HEK293 (cell line): ENCODE data around the gene STEAP1.

Source experiments
- CTCF ChIA-PET: fragments of 350-600 bp; formaldehyde crosslinking; extraction: SDS; loops from one replicate; lab custom pipeline; 2021; ENCODE audit warnings: antibody characterized with exemption; lab: Yijun Ruan, JAX
- POLR2A ChIA-PET: fragments of 300-600 bp; formaldehyde crosslinking; extraction: SDS; loops from one replicate; lab custom pipeline; 2020; ENCODE audit warnings: antibody characterized with exemption, inconsistent platforms; lab: Yijun Ruan, JAX
- H3K27ac ChIP-seq: fragments of 200-500 bp; sonication (Bioruptor generic); 2 replicates; pipeline ENCODE4 v1.5.1; 2014; ENCODE audit warnings: low read depth, low read length, control low read depth, inconsistent platforms; ENCODE audit errors: extremely low read depth
- H3K36me3 ChIP-seq, 2 experiments: fragments of 200-500 bp in 1 of 2; sonication (Bioruptor generic) in 1 of 2; 1 replicate in 1 of 2; 2 replicates in 1 of 2; pipeline ENCODE4 v1.5.1; 2014 to 2017; ENCODE audit warnings: inconsistent platforms in 2 of 2, low read length in 2 of 2; ENCODE audit not compliant: control insufficient read depth in 2 of 2, insufficient read depth in 1 of 2
- H3K4me1 ChIP-seq: fragments of 200-500 bp; sonication (Bioruptor generic); 2 replicates; pipeline ENCODE4 v1.5.1; 2014; ENCODE audit warnings: mild to moderate bottlenecking, low read length, inconsistent platforms; ENCODE audit not compliant: control insufficient read depth, insufficient read depth
- H3K4me3 ChIP-seq: 2 replicates; pipeline ENCODE4 v1.5.1; 2011; ENCODE audit warnings: low read depth, mild to moderate bottlenecking, control low read depth, low read length, moderate library complexity
- H3K9me3 ChIP-seq: fragments of 200-500 bp; sonication (Bioruptor generic); 2 replicates; pipeline ENCODE4 v1.5.1; 2014; ENCODE audit warnings: low read depth, low read length, inconsistent platforms; ENCODE audit not compliant: control insufficient read depth, insufficient read depth
- BCL6B ChIP-seq: fragments of 450-650 bp; formaldehyde crosslinking; IDR thresholded peaks from 2 replicates; pipeline ENCODE4 v1.5.1; 2017; ENCODE audit warnings: missing biosample characterization, missing genetic modification characterization
- FEZF1 ChIP-seq: fragments of 450-650 bp; formaldehyde crosslinking; IDR thresholded peaks from 2 replicates; pipeline ENCODE4 v1.5.1; 2016; ENCODE audit warnings: missing biosample characterization, missing genetic modification characterization
- GFI1B ChIP-seq: fragments of 450-650 bp; formaldehyde crosslinking; IDR thresholded peaks from 2 replicates; pipeline ENCODE4 v1.5.1; 2016; ENCODE audit warnings: missing biosample characterization, missing genetic modification characterization
- GLIS1 ChIP-seq: fragments of 450-650 bp; formaldehyde crosslinking; IDR thresholded peaks from 2 replicates; pipeline ENCODE4 v1.5.1; 2016; ENCODE audit warnings: missing biosample characterization, missing genetic modification characterization
- HOXD13 ChIP-seq: sonication (generic); formaldehyde crosslinking; IDR thresholded peaks from 2 replicates; pipeline ENCODE4 v1.8.0; 2022; ENCODE audit warnings: missing genetic modification reagents, borderline replicate concordance
- MEIS1 ChIP-seq: sonication (generic); formaldehyde crosslinking; IDR thresholded peaks from 2 replicates; pipeline ENCODE4 v1.8.1; 2022; ENCODE audit warnings: missing genetic modification reagents, mild to moderate bottlenecking, borderline replicate concordance
- MZF1 ChIP-seq: fragments of 450-650 bp; formaldehyde crosslinking; IDR thresholded peaks from 2 replicates; pipeline ENCODE4 v1.5.1; 2017; ENCODE audit warnings: missing biosample characterization, missing genetic modification characterization, borderline replicate concordance
- ZIC2 ChIP-seq: fragments of 450-650 bp; formaldehyde crosslinking; IDR thresholded peaks from 2 replicates; pipeline ENCODE4 v1.5.1; 2016; ENCODE audit warnings: missing biosample characterization, missing genetic modification characterization
- ZNF10 ChIP-seq: fragments of 450-650 bp; formaldehyde crosslinking; IDR thresholded peaks from 2 replicates; pipeline ENCODE4 v1.5.1; 2017; ENCODE audit warnings: missing biosample characterization, missing genetic modification characterization
- ZNF112 ChIP-seq: fragments of 450-650 bp; formaldehyde crosslinking; IDR thresholded peaks from 2 replicates; pipeline ENCODE4 v1.5.0; 2017; ENCODE audit warnings: missing biosample characterization, missing genetic modification characterization
- ZNF324 ChIP-seq: fragments of 450-650 bp; formaldehyde crosslinking; IDR thresholded peaks from 2 replicates; pipeline ENCODE4 v1.5.1; 2016; ENCODE audit warnings: missing biosample characterization, missing genetic modification characterization
- ZNF341 ChIP-seq: fragments of 450-650 bp; formaldehyde crosslinking; IDR thresholded peaks from 2 replicates; pipeline ENCODE4; 2016; ENCODE audit warnings: low read depth, missing biosample characterization, missing genetic modification characterization
- ZNF423 ChIP-seq: fragments of 450-650 bp; formaldehyde crosslinking; IDR thresholded peaks from 2 replicates; pipeline ENCODE4 v1.5.1; 2016; ENCODE audit warnings: missing biosample characterization, missing genetic modification characterization
- ZNF48 ChIP-seq: fragments of 450-650 bp; formaldehyde crosslinking; IDR thresholded peaks from 2 replicates; pipeline ENCODE4 v1.5.1; 2016; ENCODE audit warnings: missing biosample characterization, missing genetic modification characterization
- ZNF501 ChIP-seq: fragments of 450-650 bp; formaldehyde crosslinking; IDR thresholded peaks from 2 replicates; pipeline ENCODE4 v1.5.1; 2016; ENCODE audit warnings: missing biosample characterization, missing genetic modification characterization
- ZNF621 ChIP-seq: fragments of 450-650 bp; formaldehyde crosslinking; IDR thresholded peaks from 2 replicates; pipeline ENCODE4 v1.5.1; 2017; ENCODE audit warnings: missing biosample characterization, missing genetic modification characterization
- ZNF664 ChIP-seq: fragments of 450-650 bp; formaldehyde crosslinking; IDR thresholded peaks from 2 replicates; pipeline ENCODE4 v1.5.1; 2016; ENCODE audit warnings: missing biosample characterization, missing genetic modification characterization
- ZNF670 ChIP-seq: fragments of 450-650 bp; formaldehyde crosslinking; IDR thresholded peaks from 2 replicates; pipeline ENCODE4 v1.5.1; 2016; ENCODE audit warnings: missing biosample characterization, missing genetic modification characterization, low read depth
- ZNF677 ChIP-seq: fragments of 450-650 bp; IDR thresholded peaks from 2 replicates; pipeline ENCODE4 v1.5.0; 2018; ENCODE audit warnings: missing biosample characterization, mild to moderate bottlenecking, missing genetic modification characterization, moderate library complexity
- ZNF792 ChIP-seq: fragments of 450-650 bp; formaldehyde crosslinking; IDR thresholded peaks from 2 replicates; pipeline ENCODE4 v1.5.1; 2016; ENCODE audit warnings: missing biosample characterization, missing genetic modification characterization
- ZSCAN30 ChIP-seq: fragments of 450-650 bp; IDR thresholded peaks from 2 replicates; pipeline ENCODE4 v1.5.1; 2018; ENCODE audit warnings: missing biosample characterization, mild to moderate bottlenecking, missing genetic modification characterization, moderate library complexity
- TF ChIP-seq, protein P1 (sequence below): fragments of 450-650 bp; formaldehyde crosslinking; IDR thresholded peaks from 2 replicates; pipeline ENCODE4 v1.5.1; 2017; ENCODE audit warnings: missing biosample characterization, missing genetic modification characterization

Gene STEAP1

DNA sequence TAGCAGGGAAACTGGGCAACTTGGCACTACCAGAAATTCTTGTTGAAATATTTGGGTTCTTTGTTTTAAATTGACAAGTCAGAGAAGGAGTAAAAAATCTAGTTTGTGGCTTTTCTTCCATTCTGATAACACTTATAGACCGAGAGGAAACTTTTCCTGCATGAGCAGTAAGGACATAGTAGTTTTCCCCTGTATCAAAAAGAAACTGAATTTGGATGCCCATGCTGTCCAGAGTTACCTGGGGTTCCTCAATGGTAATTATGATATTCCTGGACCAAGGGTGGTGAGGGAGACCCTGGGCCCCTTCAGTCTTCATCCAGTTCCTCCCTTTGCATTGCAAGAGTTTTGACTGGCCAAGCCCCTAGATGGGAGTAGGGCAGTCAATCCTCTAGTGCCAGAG is 37.4 kb downstream of the STEAP1 start (continued):
- TF ChIP-seq ZNF677 (tag by site-specific recombination) = no peak
- no peak for TF ChIP-seq ZNF324 (tag by site-specific recombination)
- TF ChIP-seq ZNF792 (tag by site-specific recombination) = no peak

DNA sequence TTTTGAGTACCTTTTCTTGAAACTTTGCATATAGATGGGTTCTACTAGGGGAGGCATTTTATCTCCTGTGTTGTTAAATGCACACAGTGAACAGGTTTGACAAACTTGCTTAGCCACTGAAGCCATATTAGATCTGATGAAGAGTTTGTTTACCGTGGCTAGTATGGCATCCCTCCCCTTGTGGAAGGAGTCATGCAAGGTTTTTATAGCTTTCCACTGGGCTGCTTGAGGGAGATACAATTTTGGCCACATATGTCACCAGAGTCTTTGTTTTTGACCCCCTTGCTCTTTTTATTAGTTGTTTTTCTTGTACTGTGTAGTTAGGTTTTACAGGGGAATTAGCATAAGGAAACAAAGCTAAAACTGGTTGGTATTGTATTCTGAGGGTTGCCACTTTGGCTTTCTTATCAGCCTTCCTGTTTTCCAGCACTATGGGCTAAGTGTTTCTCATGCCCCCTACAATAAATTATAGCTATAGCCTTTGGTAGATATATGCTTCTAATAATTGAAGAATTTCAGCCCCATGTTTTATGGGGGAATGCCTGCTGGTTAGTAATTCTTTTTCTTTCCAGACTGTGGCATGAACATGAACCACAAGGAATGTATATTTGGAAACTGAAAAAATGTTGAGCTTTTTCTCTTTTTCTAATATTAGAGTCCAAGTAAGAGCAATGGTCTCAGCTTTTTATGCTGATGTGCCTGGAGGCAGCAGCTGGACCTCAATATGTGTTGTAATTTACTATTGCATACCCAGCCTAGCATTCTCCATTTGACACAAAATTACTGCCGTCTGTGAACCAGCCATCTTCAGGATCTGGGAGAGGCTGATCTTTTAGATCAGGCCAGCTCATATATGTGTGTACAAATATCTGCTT is 38.8 kb downstream of the STEAP1 start:
- CTCF ChIA-PET = interaction anchor here (0.6 kb wide), 1 partner anchor 70 kb away, joined by 5 read pairs; no protein-coding TSS in a partner anchor
- H3K4me3 ChIP-seq = no peak overlapping the region
- no peak overlapping the region for H3K27ac ChIP-seq
- POLR2A ChIA-PET = no interaction called here
- no peaks in the 10 kb centered on the region for H3K36me3 ChIP-seq
- no peaks in the 10 kb centered on the region; the same call in 1 of the 2 replicates for H3K9me3 ChIP-seq
- TF ChIP-seq, protein P1, sequence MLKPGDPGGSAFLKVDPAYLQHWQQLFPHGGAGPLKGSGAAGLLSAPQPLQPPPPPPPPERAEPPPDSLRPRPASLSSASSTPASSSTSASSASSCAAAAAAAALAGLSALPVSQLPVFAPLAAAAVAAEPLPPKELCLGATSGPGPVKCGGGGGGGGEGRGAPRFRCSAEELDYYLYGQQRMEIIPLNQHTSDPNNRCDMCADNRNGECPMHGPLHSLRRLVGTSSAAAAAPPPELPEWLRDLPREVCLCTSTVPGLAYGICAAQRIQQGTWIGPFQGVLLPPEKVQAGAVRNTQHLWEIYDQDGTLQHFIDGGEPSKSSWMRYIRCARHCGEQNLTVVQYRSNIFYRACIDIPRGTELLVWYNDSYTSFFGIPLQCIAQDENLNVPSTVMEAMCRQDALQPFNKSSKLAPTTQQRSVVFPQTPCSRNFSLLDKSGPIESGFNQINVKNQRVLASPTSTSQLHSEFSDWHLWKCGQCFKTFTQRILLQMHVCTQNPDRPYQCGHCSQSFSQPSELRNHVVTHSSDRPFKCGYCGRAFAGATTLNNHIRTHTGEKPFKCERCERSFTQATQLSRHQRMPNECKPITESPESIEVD = 0 out of 2 replicates have a peak, but pooled peaks have one; percentile 13
- TF ChIP-seq ZNF664 (tag by site-specific recombination) = no peak
- no peak for TF ChIP-seq MEIS1 (CRISPR knock-in tag)
- peak; percentile 43 for TF ChIP-seq GLIS1 (tag by site-specific recombination)
- 0 out of 2 replicates have a peak, but pooled peaks have one; percentile 9 for TF ChIP-seq ZSCAN30 (tag by site-specific recombination)
- peak; percentile 88 for TF ChIP-seq ZIC2 (tag by site-specific recombination)
- 0 out of 2 replicates have a peak, but pooled peaks have one; percentile 7 for TF ChIP-seq ZNF423 (tag by site-specific recombination)
- TF ChIP-seq FEZF1 = peak; percentile 52
- H3K4me1 ChIP-seq = no peaks in the 10 kb centered on the region

- Histone ChIP-seq H3K4me3 (no peak overlapping the region), H3K4me1 (no peaks in the 10 kb centered on the region)
- POLR2A ChIA-PET = interaction anchor here (1.4 kb wide), 1 partner anchor 17 kb away, joined by 4 read pairs; the partner anchor contains the start of gene STEAP2
- CTCF ChIA-PET = no interaction called here
- TF ChIP-seq BCL6B (no peak), ZNF10 (no peak), MZF1 (tag by site-specific recombination) (no peak), HOXD13 (CRISPR knock-in tag) (no peak), ZNF112 (tag by site-specific recombination) (no peak), GFI1B (tag by site-specific recombination) (no peak), FEZF1 (no peak), ZNF621 (tag by site-specific recombination) (no peak), ZNF670 (tag by site-specific recombination) (no peak), ZNF341 (no peak), ZNF48 (tag by site-specific recombination) (no peak), ZNF501 (tag by site-specific recombination) (no peak)
- TF ChIP-seq, all 188 proteins: peak for 0
- no peak overlapping the region for H3K27ac ChIP-seq
- no peaks in the 10 kb centered on the region for H3K9me3 ChIP-seq
- H3K36me3 ChIP-seq = no peaks in the 10 kb centered on the region
Measured at GRCh38 chr7:90194911-90195809, 40.9 kb downstream of the STEAP1 start.
